DMS79 (cell line): ENCODE results near the gene MRC1.
"Not testable (repeated sequence)": the region's sequence is repeated elsewhere in the genome, so short reads cannot be mapped to it uniquely, and the experiment has no call there.

Source experiments
- DNase-seq: peaks from one replicate; lab custom pipeline; 2025; lab: John Stamatoyannopoulos, UW

MRC1 gene

GRCh38 chr10:17906002-17906401 is 96.9 kb downstream of the MRC1 start:
- DNase-seq = no peak

DNA sequence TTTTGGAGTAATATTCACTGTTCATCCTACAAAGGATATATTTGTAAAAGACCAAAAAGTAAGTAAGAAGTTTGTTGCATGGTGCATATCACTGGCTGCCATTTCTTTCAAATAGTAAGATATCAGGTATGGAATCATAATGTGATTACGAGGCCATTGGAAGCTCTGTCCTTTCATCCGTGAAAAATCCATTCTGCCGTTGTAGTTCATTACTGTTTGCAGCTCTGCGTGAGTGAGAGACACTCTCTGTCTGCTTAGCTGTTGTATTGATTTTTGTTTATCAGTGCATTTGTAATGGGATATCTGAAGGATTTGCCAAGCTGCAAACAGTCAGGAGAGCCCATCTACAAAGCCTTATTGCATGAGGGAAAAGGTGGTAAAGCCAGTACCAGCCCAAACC is 98.5 kb downstream of the MRC1 start:
- DNase-seq = no peak

GRCh38 chr10:17910125-17910789 is 101.1 kb downstream of the MRC1 start:
- no peak for DNase-seq

- DNase-seq = no peak
Measured at GRCh38 chr10:17912754-17913153, 103.6 kb downstream of the MRC1 start.

GRCh38 chr10:17913604-17914003 is 104.5 kb downstream of the MRC1 start:
- no peak for DNase-seq

GRCh38 chr10:17914169-17915045 is 105.3 kb downstream of the MRC1 start:
- no peak for DNase-seq

DNA sequence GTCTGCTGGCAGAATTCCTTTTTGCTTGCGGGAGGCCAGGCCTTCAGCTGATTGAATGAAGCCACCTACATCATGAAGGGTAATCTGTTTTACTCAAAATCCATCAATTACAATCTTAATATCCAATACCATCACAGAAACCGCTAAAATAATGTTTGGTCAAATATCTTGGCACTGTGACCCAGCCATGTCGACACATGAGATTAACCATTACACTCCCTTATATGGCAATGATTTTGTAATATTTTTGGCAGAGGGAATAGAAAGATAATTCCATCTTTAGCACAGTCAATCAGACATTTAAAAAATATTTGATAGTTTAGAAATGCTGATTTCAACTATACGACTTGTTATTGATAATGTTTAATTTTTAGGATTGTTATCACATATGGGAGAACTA is 106.0 kb downstream of the MRC1 start:
- no peak for DNase-seq

- no peak for DNase-seq
Measured at GRCh38 chr10:17918187-17918903, 109.2 kb downstream of the MRC1 start.

GRCh38 chr10:17921378-17921777 is 112.2 kb downstream of the MRC1 start:
- no peak for DNase-seq

- DNase-seq = no peak
Measured at GRCh38 chr10:17923728-17924127, 114.6 kb downstream of the MRC1 start.

DNA sequence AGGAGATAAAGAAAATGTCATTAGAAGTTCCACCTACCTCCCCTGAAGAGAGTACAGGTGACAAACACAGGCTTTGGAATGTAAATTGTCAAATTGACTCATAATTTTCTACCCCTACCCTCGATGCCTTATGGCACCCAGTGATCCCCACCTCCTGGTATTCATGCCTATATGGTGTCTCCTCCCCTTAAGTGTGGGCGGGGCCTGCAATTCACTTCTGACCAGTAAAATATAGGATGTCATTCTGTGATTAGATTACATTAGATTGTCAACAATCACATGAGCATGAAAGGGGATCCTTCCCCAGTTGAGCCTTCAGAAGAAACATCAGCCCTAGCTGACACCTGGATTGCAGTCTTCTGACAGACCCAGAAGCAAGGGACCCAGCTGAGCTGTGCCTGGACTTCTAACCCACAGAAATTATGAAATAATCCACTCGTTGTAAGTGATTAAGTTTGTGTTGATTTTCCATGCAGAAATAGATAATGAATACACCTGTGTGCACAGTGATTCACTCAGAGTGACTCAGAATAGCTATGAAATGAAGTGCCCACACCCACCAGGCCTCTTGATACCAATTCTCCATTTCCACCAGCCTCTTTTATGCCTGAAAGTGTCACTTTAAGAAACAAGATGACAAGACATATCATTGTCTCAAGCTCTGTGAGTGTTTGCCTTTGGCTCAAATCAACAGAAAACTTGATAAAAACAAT is 134.0 kb downstream of the MRC1 start:
- DNase-seq = no peak

GRCh38 chr10:17950269-17950668 is 141.1 kb downstream of the MRC1 start:
- DNase-seq = not testable (repeated sequence)

GRCh38 chr10:17950726-17951125 is 141.6 kb downstream of the MRC1 start:
- no peak for DNase-seq

DNA sequence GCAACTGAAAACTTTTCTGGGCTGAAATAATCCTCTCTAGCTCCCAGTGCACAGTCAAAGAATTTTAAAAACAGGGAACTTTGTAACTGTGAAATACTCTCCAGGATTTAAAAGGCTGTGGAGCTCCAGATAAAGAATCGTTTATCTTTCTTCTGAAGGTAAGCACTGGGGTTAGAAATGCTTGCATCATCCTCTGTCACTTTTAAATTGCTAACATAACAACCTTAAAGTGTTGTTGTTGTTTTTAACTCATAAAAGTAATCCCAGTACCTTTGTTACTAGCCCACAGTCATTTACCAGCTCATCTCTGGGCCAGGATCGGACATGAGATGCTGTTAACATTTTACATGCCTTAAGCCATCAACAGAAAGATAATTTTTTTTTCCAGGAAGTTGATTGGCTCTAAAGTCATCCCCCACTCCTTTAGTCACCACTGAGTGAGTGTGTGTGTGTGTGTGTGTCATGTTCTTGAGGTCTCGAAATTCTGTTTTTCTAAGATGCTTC is 142.8 kb downstream of the MRC1 start, which contains the start of gene SLC39A12:
Gene SLC39A12, plus strand, starts transcription at position 51 of the 504 bp plus-strand sequence. CDS start 1,359 bp downstream, outside the sequence.
- DNase-seq = no peak

- DNase-seq = not testable (repeated sequence)
Measured at GRCh38 chr10:17954372-17954771, 145.2 kb downstream of the MRC1 start.

GRCh38 chr10:17954861-17955260 is 145.7 kb downstream of the MRC1 start:
- no peak for DNase-seq

GRCh38 chr10:17958049-17958448 is 148.9 kb downstream of the MRC1 start:
- no peak for DNase-seq

DNA sequence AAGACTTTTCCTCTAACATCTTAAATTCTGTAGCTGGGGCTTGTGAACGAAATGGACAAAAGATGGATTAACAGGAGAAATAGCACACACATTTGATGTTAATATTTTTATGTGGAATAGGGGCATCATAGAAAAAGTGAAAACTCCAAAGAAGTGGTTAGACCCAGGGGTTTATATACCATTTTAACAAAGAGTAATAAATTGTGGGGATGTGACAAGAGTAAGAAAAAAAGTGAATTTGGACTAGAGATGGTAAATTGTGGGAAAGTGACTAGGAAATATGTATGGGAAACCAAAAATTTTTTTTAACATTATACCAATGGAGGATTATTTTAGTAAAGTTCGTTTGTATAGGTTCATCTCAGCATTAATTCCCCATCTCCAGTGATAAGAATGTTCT is 150.7 kb downstream of the MRC1 start:
- no peak for DNase-seq
